ENCODE results near the gene GIGYF2. TPM values are rescaled to one million over a fixed set of nuclear protein-coding genes. Genes with fewer than 3 reads are reported as not detected.

Gene GIGYF2
- polyA plus RNA-seq, 1 donor from 2014 or later = 52.6 TPM

GRCh38 chr2:232891621-232892071 is 194.5 kb downstream of the GIGYF2 start:
- H3K36me3 ChIP-seq (ENCODE audit: insufficient read depth, low read length) = no peaks in the 10 kb centered on the region
- no peaks in the 10 kb centered on the region for H3K9me2 ChIP-seq (ENCODE audit: insufficient read depth, low read length)
- H3F3A ChIP-seq (ENCODE audit: insufficient read depth, low read length, poor library complexity, severe bottlenecking) = no peaks in the 10 kb centered on the region
- H3K4me3 ChIP-seq (ENCODE audit: low read length) = no peak overlapping the region
- no peak overlapping the region for H3K27ac ChIP-seq (ENCODE audit: low read length)
- H3K27me3 ChIP-seq (ENCODE audit: insufficient read depth, low read depth, low read length) = no peaks in the 10 kb centered on the region
- TF ChIP-seq TAF1 (IDR thresholded peaks at IDR 0.05; ENCODE audit: low read depth) = no peak
- no peak for TF ChIP-seq CTCF (IDR thresholded peaks at IDR 0.05; ENCODE audit: poor library complexity, severe bottlenecking)
- no peaks in the 10 kb centered on the region for H3K79me2 ChIP-seq (replicated peaks; ENCODE audit: insufficient read depth, low read length)
- no peak overlapping the region for H3K4me2 ChIP-seq (ENCODE audit: low read length)
- H3K9me3 ChIP-seq (ENCODE audit: low read length) = no peaks in the 10 kb centered on the region
- H3K9ac ChIP-seq (ENCODE audit: low read length) = no peak overlapping the region
- H2AFZ ChIP-seq (ENCODE audit: low read depth, low read length) = no peak overlapping the region
- H4K20me1 ChIP-seq (ENCODE audit: insufficient read depth) = no peaks in the 10 kb centered on the region

GRCh38 chr2:232892221-232892620 is 195.1 kb downstream of the GIGYF2 start:
- TF ChIP-seq RAD21 (conservative IDR thresholded peaks at IDR 0.05) (no peak), EP300 (conservative IDR thresholded peaks at IDR 0.05; ENCODE audit: poor library complexity, severe bottlenecking) (no peak), POLR2AphosphoS5 (IDR thresholded peaks at IDR 0.05) (no peak), SMC3 (conservative IDR thresholded peaks at IDR 0.05; ENCODE audit: poor library complexity) (no peak), REST (IDR thresholded peaks at IDR 0.05; ENCODE audit: borderline replicate concordance) (no peak), EZH2 (IDR thresholded peaks at IDR 0.05; ENCODE audit: borderline replicate concordance, insufficient read depth, low read length, poor library complexity, severe bottlenecking) (no peak), CTCF (IDR thresholded peaks at IDR 0.05; ENCODE audit: poor library complexity, severe bottlenecking) (no peak), TAF1 (IDR thresholded peaks at IDR 0.05; ENCODE audit: low read depth) (no peak), MXI1 (conservative IDR thresholded peaks at IDR 0.05; ENCODE audit: poor library complexity, severe bottlenecking) (no peak)
- H3K9me2 ChIP-seq (ENCODE audit: insufficient read depth, low read length) = no peaks in the 10 kb centered on the region
- no peak overlapping the region for H3K4me2 ChIP-seq (ENCODE audit: low read length)
- H4K20me1 ChIP-seq (ENCODE audit: insufficient read depth) = no peaks in the 10 kb centered on the region
- no peak overlapping the region for H3K27ac ChIP-seq (ENCODE audit: low read length)
- H3K4me3 ChIP-seq (ENCODE audit: low read length) = no peak overlapping the region
- no peak overlapping the region for H2AFZ ChIP-seq (ENCODE audit: low read depth, low read length)
- H3K9me3 ChIP-seq (ENCODE audit: low read length) = no peaks in the 10 kb centered on the region
- no peaks in the 10 kb centered on the region for H3K27me3 ChIP-seq (ENCODE audit: insufficient read depth, low read depth, low read length)
- no peaks in the 10 kb centered on the region for H3F3A ChIP-seq (ENCODE audit: insufficient read depth, low read length, poor library complexity, severe bottlenecking)
- H3K9ac ChIP-seq (ENCODE audit: low read length) = no peak overlapping the region
- no peaks in the 10 kb centered on the region for H3K79me2 ChIP-seq (replicated peaks; ENCODE audit: insufficient read depth, low read length)
- H3K36me3 ChIP-seq (ENCODE audit: insufficient read depth, low read length) = no peaks in the 10 kb centered on the region

All from neural cell (in vitro differentiated cells).